ENCODE results near the gene STX8. TPM values are rescaled to one million over a fixed set of nuclear protein-coding genes. Genes with fewer than 3 reads are reported as not detected.
"Not testable (repeated sequence)": the region's sequence is repeated elsewhere in the genome, so short reads cannot be mapped to it uniquely, and the experiment has no call there.

The STX8 gene
- total and polyA plus RNA-seq, 8 donors, result 21.6 to 559 (median 75.0) TPM

DNA sequence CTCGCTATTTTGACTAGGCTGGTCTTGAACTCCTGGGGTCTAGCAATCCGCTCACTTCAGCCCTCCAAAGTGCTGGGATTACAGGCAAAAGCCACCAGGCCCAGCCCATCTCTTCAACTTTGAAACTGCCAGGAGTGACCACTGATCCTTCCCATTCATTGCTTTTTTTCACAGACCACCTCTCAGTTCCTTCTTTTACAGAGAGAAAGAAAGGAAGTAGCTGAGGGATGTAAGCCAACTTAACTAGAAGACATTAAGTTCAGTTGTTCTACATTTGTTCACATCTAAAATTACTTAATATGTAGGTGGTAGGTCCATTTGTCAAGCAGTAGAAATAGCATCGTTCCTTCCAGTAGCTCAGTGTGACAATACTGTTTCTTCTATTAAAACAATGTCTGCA is 219.8 kb downstream of the STX8 start:
- Histone ChIP-seq H3K36me3 (no peaks in the 10 kb centered on the region), H3K9me3 (no peaks in the 10 kb centered on the region), H3K27ac (no peak overlapping the region), H3K27me3 (no peaks in the 10 kb centered on the region), H3K4me1 (peaks cover 0 to 4% (median 1%) of the 10 kb centered on the region in 4 donors), H3K4me3 (no peak overlapping the region)
- DNase-seq, result no peak
- intact Hi-C loops (cut with DNase I; ENCODE audit: low total_unique reads), result no loop called here
- TF ChIP-seq POLR2A (IDR thresholded peaks at IDR 0.05) (no peak), POLR2AphosphoS5 (IDR thresholded peaks at IDR 0.05) (no peak), EP300 (IDR thresholded peaks at IDR 0.05) (no peak)
- TF ChIP-seq, protein P1, sequence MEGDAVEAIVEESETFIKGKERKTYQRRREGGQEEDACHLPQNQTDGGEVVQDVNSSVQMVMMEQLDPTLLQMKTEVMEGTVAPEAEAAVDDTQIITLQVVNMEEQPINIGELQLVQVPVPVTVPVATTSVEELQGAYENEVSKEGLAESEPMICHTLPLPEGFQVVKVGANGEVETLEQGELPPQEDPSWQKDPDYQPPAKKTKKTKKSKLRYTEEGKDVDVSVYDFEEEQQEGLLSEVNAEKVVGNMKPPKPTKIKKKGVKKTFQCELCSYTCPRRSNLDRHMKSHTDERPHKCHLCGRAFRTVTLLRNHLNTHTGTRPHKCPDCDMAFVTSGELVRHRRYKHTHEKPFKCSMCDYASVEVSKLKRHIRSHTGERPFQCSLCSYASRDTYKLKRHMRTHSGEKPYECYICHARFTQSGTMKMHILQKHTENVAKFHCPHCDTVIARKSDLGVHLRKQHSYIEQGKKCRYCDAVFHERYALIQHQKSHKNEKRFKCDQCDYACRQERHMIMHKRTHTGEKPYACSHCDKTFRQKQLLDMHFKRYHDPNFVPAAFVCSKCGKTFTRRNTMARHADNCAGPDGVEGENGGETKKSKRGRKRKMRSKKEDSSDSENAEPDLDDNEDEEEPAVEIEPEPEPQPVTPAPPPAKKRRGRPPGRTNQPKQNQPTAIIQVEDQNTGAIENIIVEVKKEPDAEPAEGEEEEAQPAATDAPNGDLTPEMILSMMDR (IDR thresholded peaks at IDR 0.05), result no peak
- 92 to 98% (median 95%) methylated on average over 3 of the region's 3 CpGs for WGBS, 5 donors

DNA sequence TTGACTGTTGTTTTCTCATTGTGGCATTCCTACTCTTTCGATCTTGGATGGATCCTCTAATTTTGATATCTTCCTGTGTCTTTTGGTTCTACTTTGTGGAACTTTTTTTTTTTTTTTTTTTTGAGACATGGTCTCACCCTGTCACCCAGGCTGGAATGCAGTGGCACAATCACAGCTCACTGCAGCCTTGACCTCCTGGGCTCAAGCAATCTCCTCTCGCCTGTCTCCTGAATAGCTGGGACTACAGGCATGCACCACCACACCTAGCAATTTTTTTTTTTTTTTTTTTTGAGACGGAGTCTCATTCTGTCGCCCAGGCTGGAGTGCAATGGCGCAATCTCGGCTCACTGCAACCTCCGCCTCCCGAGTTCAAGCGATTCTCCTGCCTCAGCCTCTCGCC is 220.4 kb downstream of the STX8 start:
- H3K27me3 ChIP-seq; H3K36me3 ChIP-seq; H3K27ac ChIP-seq; H3K4me3 ChIP-seq; H3K9me3 ChIP-seq; DNase-seq; H3K4me1 ChIP-seq; intact Hi-C loops (cut with DNase I; ENCODE audit: low total_unique reads): not testable (repeated sequence)
- 90 to 97% (median 96%) methylated on average over 7 to 10 of the region's 10 CpGs for WGBS, 5 donors

DNA sequence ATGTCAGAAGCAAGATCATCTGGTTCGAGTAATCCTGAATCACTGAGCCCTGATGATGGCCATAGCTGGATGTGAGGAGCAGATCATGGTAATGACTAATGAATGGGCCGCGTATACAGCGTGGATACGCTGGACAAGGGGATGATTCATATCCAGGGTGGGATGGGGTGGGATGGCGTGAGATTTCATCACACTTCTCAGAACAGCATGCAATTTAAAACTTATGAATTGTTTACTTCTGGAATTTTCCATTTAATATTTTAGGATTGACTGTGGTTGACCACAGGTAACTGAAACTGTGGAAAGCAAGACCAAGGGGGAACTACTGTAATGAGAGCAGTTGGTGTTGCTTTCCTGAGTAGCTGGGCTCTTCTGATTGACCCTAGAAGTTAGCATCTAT is 225.5 kb downstream of the STX8 start:
- no peaks in the 10 kb centered on the region for H3K36me3 ChIP-seq
- H3K9me3 ChIP-seq, result no peaks in the 10 kb centered on the region
- no peak overlapping the region for H3K4me3 ChIP-seq
- H3K27me3 ChIP-seq, result no peaks in the 10 kb centered on the region
- intact Hi-C loops (cut with DNase I; ENCODE audit: low total_unique reads), result no loop called here
- H3K27ac ChIP-seq, result no peak overlapping the region
- TF ChIP-seq EP300 (IDR thresholded peaks at IDR 0.05) (no peak), POLR2AphosphoS5 (IDR thresholded peaks at IDR 0.05) (peak in 1 of 3 donors; percentile 27)
- no peak for DNase-seq
- WGBS, 5 donors, result 78 to 93% (median 81%) methylated on average over 6 of the region's 6 CpGs
- no peaks in the 10 kb centered on the region for H3K4me1 ChIP-seq

GRCh38 chr17:9346296-9346926 is 229.2 kb downstream of the STX8 start:
- 87 to 90% (median 88%) methylated on average over 5 of the region's 5 CpGs for WGBS, 5 donors
- H3K36me3 ChIP-seq, result no peaks in the 10 kb centered on the region
- no peaks in the 10 kb centered on the region for H3K27me3 ChIP-seq
- DNase-seq, result no peak
- intact Hi-C loops (cut with DNase I; ENCODE audit: low total_unique reads), result no loop called here
- H3K4me1 ChIP-seq, result peaks cover 0 to 9% (median 0%) of the 10 kb centered on the region in 4 donors
- no peak for TF ChIP-seq POLR2A (IDR thresholded peaks at IDR 0.05)
- TF ChIP-seq, protein P1 (IDR thresholded peaks at IDR 0.05), result no peak
- no peak for TF ChIP-seq POLR2AphosphoS5 (IDR thresholded peaks at IDR 0.05)
- TF ChIP-seq EP300 (IDR thresholded peaks at IDR 0.05), result no peak
- no peaks in the 10 kb centered on the region for H3K9me3 ChIP-seq
- no peak overlapping the region for H3K27ac ChIP-seq
- no peak overlapping the region for H3K4me3 ChIP-seq

GRCh38 chr17:9343516-9343915 is 232.1 kb downstream of the STX8 start:
- Histone ChIP-seq H3K4me1 (peaks cover 0 to 9% (median 0%) of the 10 kb centered on the region in 4 donors), H3K36me3 (no peaks in the 10 kb centered on the region), H3K27ac (no peak overlapping the region), H3K27me3 (no peaks in the 10 kb centered on the region), H3K4me3 (no peak overlapping the region), H3K9me3 (no peaks in the 10 kb centered on the region)
- TF ChIP-seq POLR2A (IDR thresholded peaks at IDR 0.05) (no peak), EP300 (IDR thresholded peaks at IDR 0.05) (no peak), POLR2AphosphoS5 (IDR thresholded peaks at IDR 0.05) (no peak)
- TF ChIP-seq, protein P1 (IDR thresholded peaks at IDR 0.05), result no peak
- peak in 1 of 2 donors; percentile 47 for DNase-seq
- intact Hi-C loops (cut with DNase I; ENCODE audit: low total_unique reads), result no loop called here
- 66 to 77% (median 72%) methylated on average over 5 of the region's 5 CpGs for WGBS, 5 donors

Measured in stomach (tissue), 9 donors.